Naive thymus-derived CD4-positive, alpha-beta T cell (primary cell): Measurements from ENCODE around the gene FNDC10. TPM values are rescaled to one million over a fixed set of nuclear protein-coding genes. Genes with fewer than 3 reads are reported as not detected.
"Not testable (repeated sequence)": the region's sequence is repeated elsewhere in the genome, so short reads cannot be mapped to it uniquely, and the experiment has no call there.

ENCODE experiments used
- ATAC-seq: fragments of 150-1000 bp; cut with Tn5 transposase; 2 replicates; pipeline ENCODE4 v1.10.0; 2021; ENCODE audit warnings: mild to moderate bottlenecking, moderate library complexity
- CTCF ChIA-PET: fragments of 350-600 bp; sonication (Branson Sonifier 250); formaldehyde crosslinking; loops from one replicate; lab custom pipeline; 2021; ENCODE audit warnings: antibody characterized with exemption; lab: Charles Lee
- POLR2A ChIA-PET: fragments of 350-600 bp; sonication (Branson Sonifier 250); formaldehyde crosslinking; loops from one replicate; lab custom pipeline; 2021; ENCODE audit warnings: antibody characterized with exemption, inconsistent platforms; lab: Charles Lee
- DNase-seq, 9 donors: peaks; one replicate each; pipeline versions ENCODE4 v3.0.0 to v3.0.0-alpha.2; 2020 to 2022; ENCODE audit warnings: mixed read lengths in 1 of 9
- H3K27ac ChIP-seq: one replicate; pipeline ENCODE4 v1.7.0; 2013; ENCODE audit warnings: mild to moderate bottlenecking, low read depth, low read length, moderate library complexity
- H3K27me3 ChIP-seq, 2 donors: one replicate each; pipeline ENCODE4 v1.7.0; 2013; ENCODE audit warnings: low read length in 2 of 2, mild to moderate bottlenecking in 2 of 2, moderate library complexity in 2 of 2; ENCODE audit not compliant: control insufficient read depth in 2 of 2, insufficient read depth in 2 of 2
- H3K36me3 ChIP-seq, 3 experiments: 1 replicate in 2 of 3; 2 replicates in 1 of 3; pipeline ENCODE4 v1.7.0; 2013; ENCODE audit warnings: low read length in 3 of 3, mild to moderate bottlenecking in 3 of 3, moderate library complexity in 1 of 3; ENCODE audit not compliant: insufficient read depth in 3 of 3, control insufficient read depth in 2 of 3
- H3K4me1 ChIP-seq, 2 donors: one replicate each; pipeline ENCODE4 v1.7.0; 2013; ENCODE audit warnings: low read length in 2 of 2, mild to moderate bottlenecking in 2 of 2, moderate library complexity in 1 of 2; ENCODE audit not compliant: control insufficient read depth in 2 of 2, insufficient read depth in 2 of 2
- H3K4me3 ChIP-seq: 2 replicates; pipeline ENCODE4 v1.7.0; 2013; ENCODE audit warnings: mild to moderate bottlenecking, low read length
- H3K9me3 ChIP-seq, 3 experiments: 1 replicate in 2 of 3; 2 replicates in 1 of 3; pipeline ENCODE4 v1.7.0; 2013; ENCODE audit warnings: low read length in 3 of 3; ENCODE audit not compliant: control insufficient read depth in 2 of 3
- H3K27ac Mint-ChIP-seq, 9 donors: one replicate each; pipeline ENCODE4 v1.8.0; 2020 to 2022; ENCODE audit warnings: mixed read lengths in 9 of 9, mild to moderate bottlenecking in 8 of 9, moderate library complexity in 5 of 9, inconsistent platforms in 2 of 9
- H3K27me3 Mint-ChIP-seq, 5 donors: one replicate each; pipeline ENCODE4 v1.8.0; 2021 to 2022; ENCODE audit warnings: mixed read lengths in 5 of 5, mild to moderate bottlenecking in 1 of 5
- H3K36me3 Mint-ChIP-seq, 5 donors: one replicate each; pipeline ENCODE4 v1.8.0; 2020 to 2022; ENCODE audit warnings: mixed read lengths in 5 of 5, mild to moderate bottlenecking in 3 of 5, inconsistent platforms in 1 of 5
- H3K4me1 Mint-ChIP-seq, 7 donors: one replicate each; pipeline ENCODE4 v1.8.0; 2020 to 2022; ENCODE audit warnings: mixed read lengths in 7 of 7, mild to moderate bottlenecking in 3 of 7, inconsistent platforms in 1 of 7
- H3K4me3 Mint-ChIP-seq, 10 donors: one replicate each; pipeline ENCODE4 v1.8.0; 2020 to 2022; ENCODE audit warnings: mild to moderate bottlenecking in 10 of 10, mixed read lengths in 10 of 10, moderate library complexity in 6 of 10, inconsistent platforms in 2 of 10
- H3K9me3 Mint-ChIP-seq, 11 donors: one replicate each; pipeline ENCODE4 v1.8.0; 2020 to 2022; ENCODE audit warnings: mixed read lengths in 11 of 11, mild to moderate bottlenecking in 4 of 11, inconsistent platforms in 1 of 11, moderate library complexity in 1 of 11
- intact Hi-C, 2 donors: fragments of 100-400 bp; cut with micrococcal nuclease; formaldehyde crosslinking; loops; one replicate each; pipeline ENCODE4 v1.15.1; 2023
- polyA plus RNA-seq, 2 donors: library from polyadenylated mRNA; unstranded; fragments of 300-500 nt; fragmentation: Illumina TruSeq; gene quantifications; one replicate each; pipeline ENCODE4 v1.2.3, GENCODE V29; 2021
- total RNA-seq, 6 experiments: library from RNA in 5 of 6; stranded (reverse) in 5 of 6; gene quantifications; 1 replicate in 5 of 6; 2 replicates in 1 of 6; pipeline ENCODE4 v1.2.3 and lab custom pipeline; 2021 to 2026

The FNDC10 gene
- total RNA-seq (10 to 100 TPM in 1 of 5 experiments, 1 to 10 TPM in 4; 3.2 to 10.7 (median 4.0) TPM), polyA plus RNA-seq (1 to 10 TPM; 1.3 to 1.6 TPM), total RNA-seq (lab: John Stamatoyannopoulos, UW) (1.3 reads per million, percentile 2 among the genes with 10 or more reads in this experiment)

DNA sequence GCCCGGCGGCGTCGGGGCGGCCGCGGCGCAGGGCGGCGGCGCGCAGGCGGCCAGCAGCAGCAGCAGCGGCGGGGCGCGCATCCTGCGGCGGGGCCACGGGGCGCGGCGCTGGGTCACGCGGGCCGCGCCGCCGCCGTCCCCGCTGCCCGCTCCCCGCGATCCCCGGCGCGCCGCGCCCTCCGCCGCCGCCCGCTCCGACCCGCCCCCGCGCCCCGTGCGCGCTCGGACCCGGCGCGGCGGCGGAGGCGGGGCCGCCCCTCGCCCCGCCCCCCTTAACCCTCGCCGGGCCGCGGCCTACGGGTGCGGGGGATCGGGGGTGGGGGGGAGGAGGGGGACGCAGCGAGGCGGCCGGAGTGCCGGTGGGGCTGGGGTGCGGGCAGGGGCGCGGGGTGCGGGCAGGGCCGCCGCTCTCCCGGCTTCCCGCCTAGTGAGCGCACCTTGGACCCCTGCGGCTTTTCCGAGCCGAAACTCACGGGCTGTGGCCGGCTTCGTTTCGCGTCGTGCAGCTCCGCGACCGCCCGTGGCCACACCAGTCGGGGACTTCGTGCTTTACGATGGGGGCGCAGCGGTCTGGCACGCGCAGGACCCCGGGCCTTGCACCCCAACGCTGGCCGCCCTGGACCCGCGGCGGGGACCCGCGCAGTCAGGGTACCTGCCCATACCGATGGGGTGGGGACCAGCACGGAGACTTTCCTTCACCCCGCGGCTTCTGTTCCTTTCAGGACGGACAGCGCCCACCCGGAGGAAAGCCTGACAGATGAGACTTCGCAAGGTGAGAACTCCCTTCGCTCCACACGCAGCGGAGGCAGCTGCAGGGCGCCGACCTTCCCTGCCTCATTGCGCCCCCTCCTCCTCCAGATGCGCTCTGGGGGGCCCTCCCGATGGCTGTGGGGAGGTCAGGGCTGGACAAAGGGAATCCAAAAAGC lies at the start of gene FNDC10:
Gene FNDC10, minus strand, starts transcription at position 201 of the 926 bp plus-strand sequence. Its CDS starts 120 bp downstream, at position 81.
- peak within 1 kb of the TSS in 3 of 9 donors; percentile 56 to 80 (median 62) for H3K27ac Mint-ChIP-seq
- H3K4me3 Mint-ChIP-seq: peak within 1 kb of the TSS; percentile 60 to 90 (median 76)
- H3K27ac ChIP-seq: no peak within 1 kb of the TSS
- no peaks in the 10 kb centered on the region for H3K9me3 ChIP-seq
- H3K27me3 Mint-ChIP-seq: peaks cover 0 to 10% (median 0%) of the 10 kb centered on the region in 5 donors
- intact Hi-C loops: loop anchor here (1.0 kb wide), 2 partner anchors 15 to 25 kb away; partner anchors contain the start of gene MIB2 (in 1 of the 2)
- no peaks in the 10 kb centered on the region for H3K9me3 Mint-ChIP-seq
- H3K36me3 Mint-ChIP-seq: no peaks in the 10 kb centered on the region
- H3K27me3 ChIP-seq: no peaks in the 10 kb centered on the region
- H3K4me1 ChIP-seq: no peaks in the 10 kb centered on the region
- H3K4me3 ChIP-seq: no peak within 1 kb of the TSS
- DNase-seq: peak in 1 of 9 donors; percentile 50
- ATAC-seq: peak; percentile 43
- H3K4me1 Mint-ChIP-seq: peaks cover 0 to 13% (median 5%) of the 10 kb centered on the region in 7 donors
- POLR2A ChIA-PET: no interaction called here
- no peaks in the 10 kb centered on the region for H3K36me3 ChIP-seq
- CTCF ChIA-PET: interaction anchor here (1.0 kb wide), 1 partner anchor 13 kb away, joined by 3 read pairs; no protein-coding TSS in a partner anchor

DNA sequence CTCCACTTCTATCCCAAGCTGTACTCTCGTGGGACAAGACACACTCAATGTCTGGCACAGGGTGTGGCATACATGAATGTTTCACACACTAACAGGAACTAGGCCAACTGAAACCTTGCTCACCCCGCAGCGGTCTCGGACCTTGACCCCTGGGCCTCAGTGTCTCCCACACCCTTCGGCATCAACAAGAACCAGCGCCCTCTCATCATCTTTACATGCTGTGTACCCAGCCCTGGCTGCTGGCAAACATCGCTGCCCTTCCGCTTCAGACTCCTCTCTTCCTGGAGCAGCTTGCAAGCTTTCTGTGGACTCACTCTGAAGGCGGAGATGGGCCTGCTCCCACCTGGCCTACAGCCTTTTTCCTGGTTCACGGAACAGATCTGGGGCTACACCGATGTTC lies 48.3 kb upstream of the FNDC10 start:
- H3K4me1 Mint-ChIP-seq, POLR2A ChIA-PET, H3K4me3 ChIP-seq, H3K27me3 ChIP-seq, H3K4me3 Mint-ChIP-seq, intact Hi-C loops, H3K27me3 Mint-ChIP-seq, H3K27ac ChIP-seq, H3K4me1 ChIP-seq, H3K9me3 ChIP-seq, DNase-seq, H3K9me3 Mint-ChIP-seq, ATAC-seq: not testable (repeated sequence)
- CTCF ChIA-PET: interaction anchor here (0.6 kb wide), 1 partner anchor 124 kb away, joined by 3 read pairs; no protein-coding TSS in a partner anchor
- Mint-ChIP-seq H3K36me3 (peaks cover 22 to 52% (median 36%) of the 10 kb centered on the region in 5 donors), H3K27ac (peak overlapping the region in 2 of 9 donors; percentile 3 to 53)
- H3K36me3 ChIP-seq: peaks cover 0 to 48% (median 23%) of the 10 kb centered on the region in 3 experiments

DNA sequence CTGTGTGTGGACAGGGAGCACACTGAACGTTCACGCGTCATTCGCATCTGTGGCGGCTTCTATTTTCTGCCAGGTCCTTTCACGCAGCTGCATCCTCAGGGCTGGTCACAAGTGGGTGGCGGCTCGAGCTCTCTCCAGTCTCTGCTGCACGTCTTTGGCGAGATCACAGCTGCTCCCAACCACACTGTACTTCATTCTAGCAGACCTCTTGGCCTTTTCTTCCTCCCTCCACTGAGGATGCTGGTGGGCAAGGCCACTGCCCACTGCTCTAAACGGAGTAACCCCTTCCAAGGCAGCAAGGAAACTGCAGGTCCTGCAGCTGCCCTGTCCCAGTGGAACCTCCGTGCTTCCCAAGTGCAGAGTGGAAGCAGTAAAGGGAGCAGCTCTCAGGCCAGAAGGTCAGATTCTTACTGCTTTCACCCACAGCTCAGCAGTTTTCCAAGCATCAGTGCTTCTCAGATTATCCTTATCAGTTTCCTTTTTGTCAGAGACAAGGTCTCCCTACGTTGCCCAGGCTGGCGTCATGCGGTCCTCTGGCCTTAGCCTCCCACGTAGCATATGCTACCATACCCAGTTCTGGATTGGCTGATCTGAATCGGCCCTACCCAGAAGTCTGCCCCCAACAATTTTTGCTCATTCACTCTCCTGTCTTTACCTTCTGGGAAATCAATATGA lies 47.8 kb upstream of the FNDC10 start:
- Mint-ChIP-seq H3K27ac (peak overlapping the region in 1 of 9 donors; percentile 3), H3K36me3 (peaks cover 22 to 52% (median 36%) of the 10 kb centered on the region in 5 donors)
- H3K9me3 Mint-ChIP-seq, ATAC-seq, POLR2A ChIA-PET, H3K9me3 ChIP-seq, DNase-seq, H3K4me3 ChIP-seq, H3K4me1 Mint-ChIP-seq, intact Hi-C loops, H3K27me3 ChIP-seq, H3K4me1 ChIP-seq, H3K4me3 Mint-ChIP-seq, H3K27me3 Mint-ChIP-seq, H3K27ac ChIP-seq: not testable (repeated sequence)
- H3K36me3 ChIP-seq: peaks cover 0 to 42% (median 23%) of the 10 kb centered on the region in 3 experiments
- CTCF ChIA-PET: interaction anchor here (0.6 kb wide), 1 partner anchor 124 kb away, joined by 3 read pairs; no protein-coding TSS in a partner anchor

DNA sequence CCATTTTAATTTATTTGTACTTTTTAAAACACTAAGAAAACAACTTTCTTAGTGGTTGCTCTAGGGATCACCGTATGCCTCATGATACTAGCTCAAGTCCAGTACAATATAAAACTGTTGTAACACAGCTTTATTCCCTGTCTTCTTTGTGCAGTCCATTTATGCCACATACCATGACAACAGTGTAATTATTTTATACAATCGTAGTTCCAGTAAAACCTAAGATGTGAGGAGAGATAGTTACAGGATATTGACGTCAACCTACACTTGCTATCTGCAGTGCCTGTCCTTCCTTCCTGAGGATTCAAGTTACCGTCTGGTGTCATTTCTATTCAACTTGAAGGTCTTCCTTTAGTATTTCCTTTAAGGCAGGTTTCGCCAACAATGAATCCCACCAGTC lies 46.4 kb upstream of the FNDC10 start:
- H3K27me3 ChIP-seq, H3K27me3 Mint-ChIP-seq, H3K27ac ChIP-seq, intact Hi-C loops, H3K4me1 Mint-ChIP-seq, H3K9me3 ChIP-seq, POLR2A ChIA-PET, H3K9me3 Mint-ChIP-seq, H3K4me1 ChIP-seq, H3K4me3 Mint-ChIP-seq, ATAC-seq, H3K4me3 ChIP-seq, CTCF ChIA-PET, DNase-seq: not testable (repeated sequence)
- Mint-ChIP-seq H3K27ac (peak overlapping the region in 1 of 9 donors; percentile 9), H3K36me3 (peaks cover 11 to 39% (median 27%) of the 10 kb centered on the region in 5 donors)
- H3K36me3 ChIP-seq: peaks cover 0 to 28% (median 10%) of the 10 kb centered on the region in 3 experiments

DNA sequence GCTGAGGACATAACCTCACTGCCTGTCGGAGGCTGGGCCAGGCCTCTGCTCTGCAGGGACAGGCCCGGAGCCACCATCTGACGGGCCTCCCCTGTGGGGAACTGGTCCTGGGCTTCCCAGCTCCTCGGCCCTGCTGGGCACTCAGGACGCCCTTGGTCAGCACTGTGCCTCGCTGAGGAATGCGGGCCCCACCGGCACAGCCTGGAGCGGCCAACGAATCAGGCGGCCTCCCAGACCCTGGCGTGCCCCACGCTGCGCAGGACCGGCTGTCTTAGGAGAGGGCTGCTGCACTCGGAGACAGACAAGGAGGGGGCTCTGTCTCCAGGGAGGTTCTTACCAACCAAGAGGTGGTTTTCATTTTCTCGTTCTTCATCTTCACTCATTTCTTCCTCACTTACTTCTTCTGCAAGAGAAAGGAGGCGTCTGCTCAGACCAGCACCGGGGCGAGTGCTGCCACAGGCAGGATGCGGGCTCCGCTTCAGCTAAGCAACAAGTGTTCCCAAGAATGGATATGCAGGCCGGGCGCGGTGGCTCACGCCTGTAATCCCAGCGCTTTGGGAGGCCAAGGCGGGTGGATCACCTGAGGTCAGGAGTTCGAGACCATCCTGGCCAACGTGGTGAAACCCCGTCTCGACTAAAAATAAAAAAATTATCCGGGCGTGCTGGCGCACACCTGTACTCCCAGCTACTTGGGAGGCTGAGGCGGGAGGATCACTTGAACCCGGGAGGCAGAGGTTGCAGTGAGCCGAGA lies 41.0 kb upstream of the FNDC10 start:
- POLR2A ChIA-PET, H3K4me3 Mint-ChIP-seq, H3K9me3 Mint-ChIP-seq, H3K27me3 Mint-ChIP-seq, DNase-seq, ATAC-seq, H3K9me3 ChIP-seq, CTCF ChIA-PET, H3K27ac ChIP-seq, H3K27me3 ChIP-seq, intact Hi-C loops, H3K4me1 Mint-ChIP-seq, H3K4me1 ChIP-seq, H3K36me3 Mint-ChIP-seq, H3K4me3 ChIP-seq, H3K27ac Mint-ChIP-seq: not testable (repeated sequence)
- H3K36me3 ChIP-seq: peaks cover 0 to 14% (median 0%) of the 10 kb centered on the region in 3 experiments

DNA sequence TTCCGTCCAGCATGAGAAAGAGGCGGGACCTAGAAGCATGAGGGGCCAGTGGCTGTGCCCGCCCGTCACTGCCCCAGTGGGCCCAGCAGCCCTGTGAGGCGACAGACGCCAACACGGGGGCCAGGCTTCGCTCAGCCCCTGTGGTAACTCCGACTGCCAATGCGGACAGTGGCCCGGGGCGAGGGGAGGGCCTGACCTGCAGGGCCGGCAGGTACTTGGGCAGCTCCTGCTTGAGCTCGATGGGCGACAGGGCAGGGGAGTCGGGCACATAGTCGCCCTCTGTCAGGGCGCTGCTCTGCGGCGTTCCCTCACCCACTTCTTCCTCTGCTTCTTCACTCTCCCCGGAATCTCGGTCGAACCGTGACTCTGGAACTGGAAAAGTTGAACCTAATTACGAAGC lies 40.1 kb upstream of the FNDC10 start:
- CTCF ChIA-PET, H3K9me3 ChIP-seq, H3K4me3 ChIP-seq, H3K4me1 Mint-ChIP-seq, H3K27ac ChIP-seq, H3K27ac Mint-ChIP-seq, H3K36me3 Mint-ChIP-seq, H3K27me3 Mint-ChIP-seq, H3K4me1 ChIP-seq, H3K27me3 ChIP-seq, ATAC-seq, POLR2A ChIA-PET, intact Hi-C loops, H3K4me3 Mint-ChIP-seq, DNase-seq, H3K9me3 Mint-ChIP-seq: not testable (repeated sequence)
- H3K36me3 ChIP-seq: peaks cover 0 to 14% (median 0%) of the 10 kb centered on the region in 3 experiments
